Ishikawa (cell line): Measurements from ENCODE around the gene RNF214.

Source experiments
- NFIC ChIP-seq: IDR thresholded peaks from 2 replicates; pipeline ENCODE4 v1.6.1; 2012
- TF ChIP-seq, protein P1 (sequence below): IDR thresholded peaks from 2 replicates; pipeline ENCODE4 v1.6.1; 2012; ENCODE audit warnings: low read depth, mild to moderate bottlenecking
- TF ChIP-seq, protein P2 (sequence below): IDR thresholded peaks from 2 replicates; pipeline ENCODE4 v1.6.1; 2012

DNA sequence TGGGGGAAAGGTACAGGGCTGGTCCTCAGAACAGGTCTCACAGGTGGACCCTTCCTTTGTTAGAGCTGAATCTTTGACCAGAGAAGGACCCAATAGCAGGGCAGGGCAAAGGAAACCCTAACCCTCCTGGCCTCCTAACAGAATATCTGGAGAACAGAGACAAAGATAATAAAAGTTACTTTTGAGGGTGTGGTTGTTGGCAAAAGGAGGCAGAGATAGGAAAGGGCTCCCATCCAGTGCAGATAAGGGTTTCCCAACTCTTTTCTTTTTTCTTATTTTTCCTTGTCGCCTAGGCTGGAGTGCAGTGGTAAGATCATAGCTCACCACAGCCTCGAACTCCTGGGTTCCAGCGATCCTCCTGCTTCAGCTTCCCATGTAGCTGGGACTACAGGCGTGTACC is 12.5 kb upstream of the RNF214 start:
- TF ChIP-seq NFIC = no peak
- TF ChIP-seq, protein P1, sequence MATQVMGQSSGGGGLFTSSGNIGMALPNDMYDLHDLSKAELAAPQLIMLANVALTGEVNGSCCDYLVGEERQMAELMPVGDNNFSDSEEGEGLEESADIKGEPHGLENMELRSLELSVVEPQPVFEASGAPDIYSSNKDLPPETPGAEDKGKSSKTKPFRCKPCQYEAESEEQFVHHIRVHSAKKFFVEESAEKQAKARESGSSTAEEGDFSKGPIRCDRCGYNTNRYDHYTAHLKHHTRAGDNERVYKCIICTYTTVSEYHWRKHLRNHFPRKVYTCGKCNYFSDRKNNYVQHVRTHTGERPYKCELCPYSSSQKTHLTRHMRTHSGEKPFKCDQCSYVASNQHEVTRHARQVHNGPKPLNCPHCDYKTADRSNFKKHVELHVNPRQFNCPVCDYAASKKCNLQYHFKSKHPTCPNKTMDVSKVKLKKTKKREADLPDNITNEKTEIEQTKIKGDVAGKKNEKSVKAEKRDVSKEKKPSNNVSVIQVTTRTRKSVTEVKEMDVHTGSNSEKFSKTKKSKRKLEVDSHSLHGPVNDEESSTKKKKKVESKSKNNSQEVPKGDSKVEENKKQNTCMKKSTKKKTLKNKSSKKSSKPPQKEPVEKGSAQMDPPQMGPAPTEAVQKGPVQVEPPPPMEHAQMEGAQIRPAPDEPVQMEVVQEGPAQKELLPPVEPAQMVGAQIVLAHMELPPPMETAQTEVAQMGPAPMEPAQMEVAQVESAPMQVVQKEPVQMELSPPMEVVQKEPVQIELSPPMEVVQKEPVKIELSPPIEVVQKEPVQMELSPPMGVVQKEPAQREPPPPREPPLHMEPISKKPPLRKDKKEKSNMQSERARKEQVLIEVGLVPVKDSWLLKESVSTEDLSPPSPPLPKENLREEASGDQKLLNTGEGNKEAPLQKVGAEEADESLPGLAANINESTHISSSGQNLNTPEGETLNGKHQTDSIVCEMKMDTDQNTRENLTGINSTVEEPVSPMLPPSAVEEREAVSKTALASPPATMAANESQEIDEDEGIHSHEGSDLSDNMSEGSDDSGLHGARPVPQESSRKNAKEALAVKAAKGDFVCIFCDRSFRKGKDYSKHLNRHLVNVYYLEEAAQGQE = no peak
- TF ChIP-seq, protein P2, sequence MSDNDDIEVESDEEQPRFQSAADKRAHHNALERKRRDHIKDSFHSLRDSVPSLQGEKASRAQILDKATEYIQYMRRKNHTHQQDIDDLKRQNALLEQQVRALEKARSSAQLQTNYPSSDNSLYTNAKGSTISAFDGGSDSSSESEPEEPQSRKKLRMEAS = no peak
